NCI-H2107 treated with DMSO at 0.1 percent for 48 hours (cell line): ENCODE measurements around the gene LHFPL2.

ENCODE experiments used
- DNase-seq: peaks from one replicate; lab custom pipeline; 2025; ENCODE audit not compliant: unreplicated experiment; lab: John Stamatoyannopoulos, UW

Gene LHFPL2

GRCh38 chr5:78505860-78506259 lies 142.7 kb downstream of the LHFPL2 start:
- no peak for DNase-seq

GRCh38 chr5:78504704-78505677 lies 143.6 kb downstream of the LHFPL2 start:
- peak; percentile 31 for DNase-seq

GRCh38 chr5:78503958-78504653 lies 144.5 kb downstream of the LHFPL2 start:
- DNase-seq: no peak

GRCh38 chr5:78501411-78502352 lies 146.9 kb downstream of the LHFPL2 start:
- no peak for DNase-seq

GRCh38 chr5:78500871-78501270 lies 147.7 kb downstream of the LHFPL2 start:
- no peak for DNase-seq

- no peak for DNase-seq
Measured at GRCh38 chr5:78500028-78500427, 148.5 kb downstream of the LHFPL2 start.

GRCh38 chr5:78499485-78499884 lies 149.1 kb downstream of the LHFPL2 start:
- no peak for DNase-seq

GRCh38 chr5:78497573-78498533 lies 150.7 kb downstream of the LHFPL2 start:
- DNase-seq: no peak

- DNase-seq: no peak
Measured at GRCh38 chr5:78496373-78496772, 152.2 kb downstream of the LHFPL2 start.

GRCh38 chr5:78495800-78496199 lies 152.8 kb downstream of the LHFPL2 start:
- DNase-seq: no peak

- DNase-seq: no peak
Measured at GRCh38 chr5:78492650-78493049, 155.9 kb downstream of the LHFPL2 start.

- DNase-seq: no peak
Measured at GRCh38 chr5:78492224-78492623, 156.3 kb downstream of the LHFPL2 start.

- no peak for DNase-seq
Measured at GRCh38 chr5:78490709-78491485, 157.7 kb downstream of the LHFPL2 start.

GRCh38 chr5:78487846-78488245 lies 160.7 kb downstream of the LHFPL2 start:
- no peak for DNase-seq

GRCh38 chr5:78486218-78486617 lies 162.4 kb downstream of the LHFPL2 start:
- DNase-seq: no peak

GRCh38 chr5:78483809-78484521 lies 164.6 kb downstream of the LHFPL2 start:
- DNase-seq: no peak

- DNase-seq: no peak
Measured at GRCh38 chr5:78482948-78483347, 165.6 kb downstream of the LHFPL2 start.

- DNase-seq: no peak
Measured at GRCh38 chr5:78476795-78477194, 171.8 kb downstream of the LHFPL2 start.
